GM12891 (cell line): ENCODE results near the gene HPRT1.
"Not testable (repeated sequence)": the region's sequence is repeated elsewhere in the genome, so short reads cannot be mapped to it uniquely, and the experiment has no call there.

Experiments
- PAX5 ChIP-seq: IDR thresholded peaks from 2 replicates; pipeline ENCODE4 v1.6.1; 2011; ENCODE audit warnings: low read length, moderate library complexity, mild to moderate bottlenecking; ENCODE audit not compliant: insufficient read depth, severe bottlenecking
- POLR2A ChIP-seq: IDR thresholded peaks from 2 replicates; pipeline ENCODE4 v1.6.1; 2011; ENCODE audit warnings: low read depth, low read length, control low read depth
- POLR2AphosphoS5 ChIP-seq: IDR thresholded peaks from 2 replicates; pipeline ENCODE4 v1.6.1; 2011; ENCODE audit warnings: low read depth, low read length, control low read depth
- POU2F2 ChIP-seq: IDR thresholded peaks from 2 replicates; pipeline ENCODE4 v1.6.1; 2011; ENCODE audit warnings: low read depth, mild to moderate bottlenecking, control low read depth, low read length, moderate library complexity
- SPI1 ChIP-seq: IDR thresholded peaks from 2 replicates; pipeline ENCODE4 v1.6.1; 2011; ENCODE audit warnings: low read depth, low read length, control low read depth
- TAF1 ChIP-seq: IDR thresholded peaks from 2 replicates; pipeline ENCODE4 v1.6.1; 2011; ENCODE audit warnings: low read depth, low read length, control low read depth

- not testable (repeated sequence) for TF ChIP-seq SPI1, POU2F2, POLR2A, POLR2AphosphoS5, PAX5, TAF1
Observed at GRCh38 chrX:134464453-134464852, 4.5 kb downstream of the HPRT1 start.
